HG02973 (cell line): ENCODE measurements around the gene TMEM59L.
A peak's percentile ranks its signal among the peaks of the same experiment; 100 is the strongest.
"Not testable (repeated sequence)": the region's sequence is repeated elsewhere in the genome, so short reads cannot be mapped to it uniquely, and the experiment has no call there.

Source experiments
- ATAC-seq: cut with Tn5 transposase; IDR thresholded peaks from one replicate; pipeline ENCODE4 v1.9.1; 2021; ENCODE audit warnings: moderate library complexity; ENCODE audit not compliant: unreplicated experiment

TMEM59L gene

DNA sequence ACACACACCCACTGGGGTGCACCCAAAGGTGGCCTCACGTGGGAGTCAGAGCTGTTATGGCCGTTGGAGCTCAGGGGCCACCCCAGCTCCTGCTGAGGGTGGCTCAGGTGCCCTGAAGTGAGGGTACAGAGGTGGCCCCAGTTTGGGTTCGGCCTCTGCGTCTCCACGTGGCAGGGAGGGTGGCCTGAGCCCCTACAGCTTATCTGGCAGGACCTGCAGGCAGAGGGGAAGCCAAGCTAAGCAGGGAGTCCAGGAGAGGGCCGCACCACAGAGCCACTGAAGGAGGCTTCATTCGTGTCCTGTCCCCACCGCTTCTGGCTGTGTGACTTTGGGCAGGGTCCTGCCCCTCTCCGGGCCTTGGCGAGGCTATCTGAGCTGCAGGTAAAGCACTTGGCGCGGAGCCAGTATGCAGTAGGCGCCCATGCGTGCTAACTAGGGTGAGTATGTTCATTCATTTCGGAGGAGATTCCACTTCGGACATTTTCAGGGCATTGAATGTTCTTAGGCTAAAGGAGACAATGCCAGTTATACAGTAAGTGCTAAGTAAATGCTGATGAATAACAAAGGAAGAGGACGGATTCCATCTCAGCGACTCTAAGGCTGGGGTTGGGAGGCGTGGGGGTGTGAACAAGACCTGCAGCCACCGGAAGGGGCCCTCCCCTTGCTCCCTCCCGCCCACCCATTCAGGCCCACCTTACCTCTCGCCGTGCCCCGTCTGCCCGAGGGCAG lies 19.1 kb upstream of the TMEM59L start:
- no peak for ATAC-seq

DNA sequence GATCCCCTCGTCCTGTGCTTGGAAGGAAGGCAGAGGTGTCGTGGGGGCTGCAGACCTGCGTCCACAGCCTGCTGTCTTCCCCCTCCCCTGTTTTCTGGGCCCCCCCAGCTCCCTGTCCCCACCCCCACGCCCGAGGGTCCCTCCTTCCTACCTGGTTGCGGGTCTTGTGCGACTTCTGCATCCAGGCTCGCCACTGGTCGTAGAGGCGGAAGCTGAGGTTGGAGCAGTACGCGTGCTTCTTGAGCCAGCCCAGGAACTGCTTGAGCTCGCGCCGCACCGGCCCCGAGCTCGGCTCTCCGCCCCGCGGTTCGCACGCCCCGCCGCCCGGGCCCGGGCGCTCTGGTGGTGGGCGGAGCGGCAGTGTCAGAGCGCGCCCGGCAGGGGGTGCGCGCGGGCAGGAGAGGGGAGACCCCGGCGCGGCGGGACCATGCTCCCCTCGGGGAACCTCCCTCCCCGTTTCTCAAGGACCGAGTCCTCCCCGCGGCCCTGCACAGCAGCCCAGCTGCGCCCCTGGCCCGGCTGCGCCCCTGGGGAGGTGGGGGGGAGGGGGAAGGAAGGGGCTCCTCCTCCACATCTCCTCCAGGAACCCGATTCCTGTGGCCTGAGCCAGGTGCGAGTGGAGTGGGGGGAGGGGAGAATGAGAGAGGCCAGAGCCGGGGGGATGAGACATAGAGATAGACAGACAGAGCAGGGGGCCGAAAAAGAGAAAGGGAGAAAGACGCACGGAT lies 18.4 kb upstream of the TMEM59L start:
- ATAC-seq, result peak; percentile 66

GRCh38 chr19:18594824-18595373 lies 17.8 kb upstream of the TMEM59L start:
- ATAC-seq, result no peak

GRCh38 chr19:18595475-18595874 lies 17.2 kb upstream of the TMEM59L start:
- ATAC-seq, result no peak

DNA sequence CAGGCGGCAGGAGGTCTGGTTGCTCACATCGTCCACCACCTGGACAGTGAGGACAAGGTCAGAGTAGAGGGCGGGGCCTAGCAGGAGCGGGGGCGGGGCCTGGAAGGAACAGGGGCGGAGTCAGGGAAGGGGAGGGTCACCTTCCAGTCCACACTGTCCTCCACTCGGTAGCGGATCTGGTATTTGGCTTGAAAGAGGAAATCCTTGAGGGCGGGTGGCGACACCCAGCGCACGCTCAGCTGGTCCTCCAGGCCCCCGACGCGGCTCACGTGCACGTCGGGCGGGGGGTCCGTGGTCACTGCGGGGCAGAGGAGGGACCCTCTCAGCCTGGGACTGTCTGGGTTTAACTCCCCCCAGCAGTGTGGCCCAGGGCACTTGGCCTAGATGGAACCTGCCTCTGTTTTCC lies 15.9 kb upstream of the TMEM59L start:
- ATAC-seq, result no peak

DNA sequence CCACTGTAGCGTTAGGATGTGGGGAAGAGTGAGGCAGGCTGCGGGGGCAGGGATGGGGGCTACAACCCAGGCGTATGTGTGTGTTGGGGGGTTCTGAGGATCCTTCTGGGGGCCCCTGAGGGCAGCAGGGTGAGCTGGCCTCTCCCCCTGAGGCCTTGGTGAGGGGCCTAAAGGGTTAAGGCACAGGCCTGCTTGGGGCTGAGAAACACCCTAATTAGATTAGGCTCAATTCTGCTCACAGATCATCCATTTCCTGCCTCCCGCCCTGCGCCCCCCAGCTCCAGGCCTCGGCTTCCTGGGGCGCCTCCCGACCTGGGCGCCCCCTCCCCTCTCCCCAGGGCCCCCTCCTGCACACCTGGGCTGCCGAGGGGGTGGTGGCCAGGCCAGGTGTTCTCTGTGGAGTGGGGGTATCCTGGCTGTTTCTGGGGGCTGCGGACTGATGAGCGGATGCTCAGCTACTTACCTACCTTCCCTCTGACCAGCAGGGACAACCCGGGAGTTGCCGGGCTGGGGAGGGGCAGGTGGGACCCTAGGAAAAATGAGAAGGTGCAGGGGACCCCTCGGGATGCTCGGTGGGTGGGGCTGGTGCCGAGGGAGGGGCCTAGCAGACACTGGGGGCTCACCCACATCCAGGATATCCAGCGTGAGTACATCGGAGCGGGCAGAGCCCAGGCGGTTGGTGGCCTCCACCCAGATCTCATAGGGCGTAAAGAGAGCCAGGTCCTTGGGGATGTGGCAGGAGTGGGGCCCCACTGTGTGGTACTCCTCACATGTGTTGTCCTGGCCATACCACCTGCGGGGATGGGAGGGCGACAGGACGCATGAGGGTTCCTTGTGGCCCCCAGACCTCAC lies 14.6 kb upstream of the TMEM59L start:
- no peak for ATAC-seq

DNA sequence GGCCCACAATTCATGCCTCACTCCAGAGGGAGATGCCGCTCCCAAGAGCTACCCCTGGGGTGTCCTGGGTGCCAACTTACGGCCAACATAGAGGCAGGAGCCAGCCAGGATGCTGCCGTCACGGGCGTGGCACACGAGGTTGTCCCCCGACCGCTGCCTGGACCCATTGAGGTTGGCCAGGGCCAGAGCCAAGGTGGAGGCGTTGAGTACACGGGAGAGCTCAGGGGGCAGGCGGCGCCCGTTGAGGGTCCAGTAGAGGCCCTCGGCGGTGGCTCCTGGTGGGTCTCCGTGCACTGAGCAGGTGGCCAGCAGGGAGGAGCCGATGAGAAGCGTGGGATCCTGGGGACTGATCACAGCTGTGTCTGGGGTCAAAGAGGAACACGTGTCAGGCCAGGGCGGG lies 13.2 kb upstream of the TMEM59L start:
- ATAC-seq, result no peak

DNA sequence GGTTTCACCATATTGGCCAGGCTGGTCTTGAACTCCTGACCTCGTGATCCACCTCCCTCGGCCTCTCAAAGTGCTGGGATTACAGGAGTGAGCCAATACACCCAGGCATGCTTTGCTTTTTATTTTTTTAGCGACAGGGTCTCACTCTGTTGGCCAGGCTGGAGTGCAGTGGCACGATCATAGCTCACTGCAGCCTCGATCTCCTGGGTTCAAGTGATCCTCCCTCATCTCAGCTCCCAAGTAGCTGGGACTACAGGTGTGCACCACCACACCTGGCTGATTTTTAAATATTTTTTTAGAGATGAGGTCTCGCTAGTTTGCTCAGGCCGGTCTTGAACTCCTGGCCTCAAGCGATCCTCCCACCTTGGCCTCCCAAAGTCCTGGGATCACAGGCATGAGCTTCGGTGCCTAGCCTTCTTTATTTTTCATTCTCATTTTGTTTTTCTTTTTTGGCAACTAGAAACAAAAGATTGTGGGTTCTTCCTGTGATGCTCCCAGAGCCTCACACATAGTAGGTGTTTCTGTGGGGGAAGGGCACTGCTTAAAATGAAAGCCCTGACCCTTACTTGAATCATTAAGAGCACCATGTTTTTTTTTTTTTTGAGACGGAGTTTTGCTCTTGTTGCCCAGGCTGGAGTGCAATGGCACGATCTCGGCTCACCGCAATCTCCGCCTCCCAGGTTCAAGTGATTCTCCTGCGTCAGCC lies 11.8 kb upstream of the TMEM59L start:
- ATAC-seq, result not testable (repeated sequence)

- ATAC-seq, result no peak
Measured at GRCh38 chr19:18601875-18602274, 10.8 kb upstream of the TMEM59L start.

GRCh38 chr19:18603255-18603957 lies 9.3 kb upstream of the TMEM59L start:
- ATAC-seq, result no peak

- ATAC-seq, result no peak
Measured at GRCh38 chr19:18603958-18604819, 8.5 kb upstream of the TMEM59L start.

- no peak for ATAC-seq
Measured at GRCh38 chr19:18604820-18605159, 7.9 kb upstream of the TMEM59L start.

GRCh38 chr19:18605196-18605545 lies 7.5 kb upstream of the TMEM59L start:
- ATAC-seq, result no peak

DNA sequence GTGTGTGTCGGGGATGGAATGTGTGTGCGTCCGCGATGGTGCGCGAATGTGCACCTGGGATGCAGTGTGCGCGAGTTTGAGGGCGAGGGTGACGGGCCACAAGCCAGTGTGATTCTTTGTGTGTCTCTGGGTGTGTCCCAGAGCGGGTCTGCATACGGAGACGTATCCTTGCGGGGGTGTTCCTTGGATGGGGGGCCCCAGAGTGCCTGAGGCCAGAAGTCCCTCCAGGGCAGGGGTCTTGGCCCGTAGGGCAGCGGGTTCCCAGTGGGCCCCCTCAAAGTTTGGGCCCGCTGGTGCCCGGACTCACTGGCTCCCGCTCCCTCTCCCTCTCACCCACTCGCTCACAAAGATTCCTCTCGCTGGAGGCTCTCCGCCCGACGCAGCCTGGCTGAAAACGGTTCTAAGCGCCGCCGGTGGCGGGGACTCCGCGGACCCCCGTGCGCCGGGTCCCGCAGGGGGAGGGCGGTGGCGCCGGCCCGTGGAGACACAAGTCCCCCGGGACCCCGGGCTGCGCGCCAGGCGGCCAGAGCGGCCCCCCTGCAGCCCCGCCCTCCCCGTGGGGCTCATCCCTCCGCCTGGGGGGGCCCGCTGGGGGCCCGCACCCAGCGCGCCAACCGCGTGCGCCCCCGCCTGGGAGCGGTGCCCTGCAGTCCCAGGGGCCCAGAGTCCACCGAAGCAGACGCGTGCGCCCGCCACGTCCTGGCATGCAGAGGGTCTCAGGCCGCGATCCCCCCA lies 7.0 kb upstream of the TMEM59L start:
- ATAC-seq, result no peak

DNA sequence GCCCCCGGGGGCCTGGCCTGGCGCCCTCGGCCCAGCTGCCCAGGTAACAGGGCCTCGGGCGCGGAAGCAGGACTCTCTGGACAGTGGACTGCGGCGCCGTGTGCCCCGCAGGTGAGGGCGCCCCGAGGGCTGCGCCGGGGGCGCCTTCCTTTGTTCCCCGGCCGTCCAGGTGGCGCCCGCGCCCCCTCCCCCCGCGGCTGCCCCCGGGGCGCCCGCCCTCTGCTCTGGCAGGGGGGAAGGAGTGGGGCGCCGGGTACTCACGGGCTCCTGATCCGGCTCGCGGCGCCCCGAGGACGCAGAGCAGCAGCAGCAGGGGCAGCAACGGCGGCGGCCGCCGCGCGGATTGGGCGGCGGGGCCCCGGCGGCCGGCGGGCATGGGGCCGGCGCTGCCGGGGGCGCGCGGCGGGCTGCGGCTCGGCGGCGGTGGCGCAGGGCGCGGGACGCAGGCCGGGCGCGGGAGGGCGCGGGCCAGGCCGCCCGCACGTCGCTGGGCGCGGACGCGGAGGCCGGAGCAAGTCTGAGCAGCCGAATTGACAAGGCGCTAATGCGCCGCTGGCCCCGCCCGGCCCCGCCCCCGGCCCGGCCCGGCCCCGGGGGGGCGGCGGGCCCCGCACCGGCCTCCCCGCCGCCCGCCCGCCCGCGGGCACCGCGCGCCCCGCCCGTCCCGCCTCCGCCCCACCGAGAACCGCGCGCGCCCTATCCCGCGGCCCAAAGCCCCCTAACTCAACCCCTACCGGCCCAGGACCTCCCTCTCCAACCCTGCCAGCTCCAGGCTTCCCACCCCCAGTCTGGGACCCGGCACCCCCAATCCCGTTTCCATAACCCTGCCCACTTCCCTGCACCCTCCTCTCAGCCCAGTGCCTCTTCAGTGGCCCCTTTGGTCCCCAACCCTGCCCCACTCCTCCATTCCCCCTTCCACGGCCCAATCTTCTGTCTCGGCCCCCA lies 6.1 kb upstream of the TMEM59L start, which contains the start of gene CRLF1:
CRLF1 (minus strand) TSS at position 519 of the 945 bp plus-strand sequence; CDS start at position 376, 143 bp downstream.
- ATAC-seq, result no peak

GRCh38 chr19:18607226-18608101 lies 5.2 kb upstream of the TMEM59L start:
- ATAC-seq, result no peak
